Fibroblast of lung (primary cell): Measurements from ENCODE around the gene CMBL.

ENCODE experiments used
- CTCF ChIP-seq, 2 donors: IDR thresholded peaks in 1 of 2; conservative IDR thresholded peaks in 1 of 2; 1 replicate in 1 of 2; 2 replicates in 1 of 2; pipeline ENCODE4 v1.5.1; 2011 to 2012; ENCODE audit warnings: low read length in 2 of 2, control low read depth in 1 of 2, inconsistent platforms in 1 of 2, low read depth in 1 of 2, mild to moderate bottlenecking in 1 of 2
- EZH2 ChIP-seq: IDR thresholded peaks from 2 replicates; pipeline ENCODE4 v1.5.1; 2012; ENCODE audit warnings: low read length, control low read depth, mild to moderate bottlenecking; ENCODE audit errors: missing control alignments

GRCh38 chr5:10229306-10230048, 78.2 kb downstream of the CMBL start:
- peak; percentile 19 to 41 for TF ChIP-seq CTCF (conservative IDR thresholded peaks at IDR 0.05 in 1 of 2, IDR thresholded peaks at IDR 0.05 in 1 of 2; ENCODE audit: low read depth in 1 of 2, low read length in 2 of 2)
- TF ChIP-seq EZH2 = no peak
